Body of pancreas (tissue), 4 donors: Measurements from ENCODE around the gene RALB.

Experiments
- POLR2A ChIP-seq, 3 donors: fragments of 450-650 bp; IDR thresholded peaks; one replicate each; pipeline ENCODE4 v1.6.1; 2016; ENCODE audit warnings: antibody characterized with exemption in 3 of 3, mild to moderate bottlenecking in 2 of 3
- TF ChIP-seq, protein P1 (sequence below), 7 experiments: fragments of 450-650 bp in 4 of 7; fragments of 200-600 bp in 3 of 7; sonication (generic) in 3 of 7; IDR thresholded peaks; one replicate each; pipeline ENCODE4 v1.5.1; 2016 to 2019; ENCODE audit warnings: antibody characterized with exemption in 7 of 7

DNA sequence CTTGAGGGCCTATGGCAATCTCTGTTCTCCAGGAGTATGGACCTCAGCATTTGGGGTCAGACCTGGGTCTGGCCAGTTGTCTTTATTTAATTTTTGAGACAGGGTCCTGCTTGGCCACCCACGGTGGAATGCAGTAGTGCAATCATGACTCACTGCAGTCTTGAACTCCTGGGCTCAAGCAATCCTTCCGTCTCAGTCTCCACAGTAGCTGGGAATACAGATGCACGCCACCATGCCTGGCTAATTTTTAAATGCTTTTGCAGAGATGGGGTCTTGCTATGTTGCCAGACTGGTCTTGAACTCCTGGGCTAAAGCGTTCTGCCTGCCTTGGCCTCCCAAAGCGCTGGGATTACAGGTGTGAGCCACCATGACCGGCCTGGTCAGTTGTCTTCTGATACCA, 46.9 kb downstream of the RALB start:
- TF ChIP-seq, protein P1, sequence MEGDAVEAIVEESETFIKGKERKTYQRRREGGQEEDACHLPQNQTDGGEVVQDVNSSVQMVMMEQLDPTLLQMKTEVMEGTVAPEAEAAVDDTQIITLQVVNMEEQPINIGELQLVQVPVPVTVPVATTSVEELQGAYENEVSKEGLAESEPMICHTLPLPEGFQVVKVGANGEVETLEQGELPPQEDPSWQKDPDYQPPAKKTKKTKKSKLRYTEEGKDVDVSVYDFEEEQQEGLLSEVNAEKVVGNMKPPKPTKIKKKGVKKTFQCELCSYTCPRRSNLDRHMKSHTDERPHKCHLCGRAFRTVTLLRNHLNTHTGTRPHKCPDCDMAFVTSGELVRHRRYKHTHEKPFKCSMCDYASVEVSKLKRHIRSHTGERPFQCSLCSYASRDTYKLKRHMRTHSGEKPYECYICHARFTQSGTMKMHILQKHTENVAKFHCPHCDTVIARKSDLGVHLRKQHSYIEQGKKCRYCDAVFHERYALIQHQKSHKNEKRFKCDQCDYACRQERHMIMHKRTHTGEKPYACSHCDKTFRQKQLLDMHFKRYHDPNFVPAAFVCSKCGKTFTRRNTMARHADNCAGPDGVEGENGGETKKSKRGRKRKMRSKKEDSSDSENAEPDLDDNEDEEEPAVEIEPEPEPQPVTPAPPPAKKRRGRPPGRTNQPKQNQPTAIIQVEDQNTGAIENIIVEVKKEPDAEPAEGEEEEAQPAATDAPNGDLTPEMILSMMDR (IDR thresholded peaks at IDR 0.05) = no peak
- TF ChIP-seq POLR2A (IDR thresholded peaks at IDR 0.05) = no peak
